PC-9 (cell line): Measurements from ENCODE around the gene KREMEN1. TPM values are rescaled to one million over a fixed set of nuclear protein-coding genes. Genes with fewer than 3 reads are reported as not detected.

Source experiments
- BruUV-seq: library from RNA; stranded (reverse); fragments of 400-500 nt; replicated peaks from 2 replicates; lab custom pipeline; 2021; lab: Mats Ljungman, UMichigan
- CTCF ChIA-PET: fragments of 300-600 bp; sonication (Branson Sonifier 250); formaldehyde crosslinking; loops from one replicate; lab custom pipeline; 2022; ENCODE audit warnings: antibody characterized with exemption; lab: Charles Lee
- POLR2A ChIA-PET: fragments of 300-600 bp; sonication (Branson Sonifier 250); formaldehyde crosslinking; loops from one replicate; lab custom pipeline; 2022; ENCODE audit warnings: antibody characterized with exemption; ENCODE audit not compliant: unreplicated experiment; lab: Charles Lee
- DNase-seq, 2 experiments: peaks; one replicate each; pipeline versions ENCODE4 v3.0.0 to v3.0.0-alpha.2; 2015 to 2022; ENCODE audit warnings: mixed read lengths in 1 of 2
- H2AFZ ChIP-seq: fragments of 200-600 bp; sonication (generic); 2 replicates; pipeline ENCODE4 v1.8.1; 2017; ENCODE audit warnings: antibody characterized with exemption
- H3F3A ChIP-seq: fragments of 200-600 bp; sonication (generic); 2 replicates; pipeline ENCODE4 v1.8.1; 2017; ENCODE audit warnings: antibody characterized with exemption, mild to moderate bottlenecking, low read depth; ENCODE audit not compliant: insufficient read depth
- H3K27ac ChIP-seq: fragments of 200-600 bp; sonication (generic); 2 replicates; pipeline ENCODE4 v1.6.1; 2016; ENCODE audit warnings: mixed run types
- H3K27me3 ChIP-seq: fragments of 200-600 bp; sonication (generic); 2 replicates; pipeline ENCODE4 v1.6.1; 2016; ENCODE audit warnings: low read depth, mixed run types; ENCODE audit not compliant: insufficient read depth
- H3K36me3 ChIP-seq: fragments of 200-600 bp; sonication (generic); 2 replicates; pipeline ENCODE4 v1.6.1; 2016; ENCODE audit warnings: low read depth, mixed run types
- H3K4me1 ChIP-seq: fragments of 200-600 bp; sonication (generic); replicated peaks from 2 replicates; pipeline ENCODE4 v1.6.1; 2016; ENCODE audit warnings: mixed run types; ENCODE audit not compliant: insufficient read depth
- H3K4me2 ChIP-seq: fragments of 200-600 bp; sonication (generic); 2 replicates; pipeline ENCODE4 v1.6.1; 2017; ENCODE audit warnings: mixed run types
- H3K4me3 ChIP-seq: fragments of 200-600 bp; sonication (generic); 2 replicates; pipeline ENCODE4 v1.6.1; 2016; ENCODE audit warnings: mixed run types
- H3K79me2 ChIP-seq: fragments of 200-600 bp; sonication (generic); 2 replicates; pipeline ENCODE4 v1.6.1; 2017; ENCODE audit warnings: low read depth, mixed run types
- H3K9me2 ChIP-seq: fragments of 200-600 bp; sonication (generic); 2 replicates; pipeline ENCODE4 v1.8.1; 2017; ENCODE audit warnings: mild to moderate bottlenecking; ENCODE audit not compliant: insufficient read depth
- H3K9me3 ChIP-seq: fragments of 200-600 bp; sonication (generic); 2 replicates; pipeline ENCODE4 v1.8.1; 2016; ENCODE audit warnings: low read depth; ENCODE audit not compliant: insufficient read depth
- H4K20me1 ChIP-seq: fragments of 200-600 bp; sonication (generic); 2 replicates; pipeline ENCODE4 v1.8.1; 2017; ENCODE audit not compliant: insufficient read depth
- CTCF ChIP-seq: fragments of 200-600 bp; sonication (generic); conservative IDR thresholded peaks from 2 replicates; pipeline ENCODE4 v1.6.1; 2017; ENCODE audit warnings: mixed run types, antibody characterized with exemption, mild to moderate bottlenecking, moderate library complexity
- EZH2 ChIP-seq: fragments of 200-600 bp; sonication (generic); IDR thresholded peaks from 2 replicates; pipeline ENCODE4 v1.8.0; 2017; ENCODE audit warnings: antibody characterized with exemption, low read depth
- intact Hi-C: fragments of 100-400 bp; cut with micrococcal nuclease; formaldehyde crosslinking; loops from one replicate; pipeline ENCODE4 v1.10.0; 2022; ENCODE audit not compliant: unreplicated experiment
- total RNA-seq: library from RNA; stranded (reverse); gene quantifications from 2 replicates; pipeline ENCODE4 v1.2.3, GENCODE V29; 2021

The KREMEN1 gene
- total RNA-seq, 1 experiment from 2014 or later, result 6.1 TPM

GRCh38 chr22:29128891-29129807 is 56.3 kb downstream of the KREMEN1 start:
- no peak overlapping the region for H3K4me3 ChIP-seq
- DNase-seq, result no peak
- H3K36me3 ChIP-seq, result no peaks in the 10 kb centered on the region
- H3K79me2 ChIP-seq, result no peaks in the 10 kb centered on the region
- no peaks in the 10 kb centered on the region for H4K20me1 ChIP-seq
- no peaks in the 10 kb centered on the region for H3K4me1 ChIP-seq
- intact Hi-C loops, result no loop called here
- no TSS peak for BruUV-seq
- H3K9me3 ChIP-seq, result no peaks in the 10 kb centered on the region
- no peak overlapping the region for H3K27ac ChIP-seq
- ChIA-PET POLR2A (interaction anchor here (0.6 kb wide), 1 partner anchor 388 kb away, joined by 3 read pairs; no protein-coding TSS in a partner anchor), CTCF (no interaction called here)
- no peaks in the 10 kb centered on the region for H3K27me3 ChIP-seq
- H3K4me2 ChIP-seq, result no peak overlapping the region
- H2AFZ ChIP-seq, result no peak overlapping the region
- TF ChIP-seq CTCF, result no peak
- no peak for TF ChIP-seq EZH2
- H3K9me2 ChIP-seq, result no peaks in the 10 kb centered on the region
- H3F3A ChIP-seq, result no peaks in the 10 kb centered on the region

- CTCF ChIA-PET, result no interaction called here
Measured at GRCh38 chr22:29129808-29130140, 56.9 kb downstream of the KREMEN1 start.

GRCh38 chr22:29130476-29130875 is 57.6 kb downstream of the KREMEN1 start:
- DNase-seq, result no peak
- Histone ChIP-seq H3K27ac (no peak overlapping the region), H3K4me3 (no peak overlapping the region), H3K79me2 (no peaks in the 10 kb centered on the region), H3F3A (no peaks in the 10 kb centered on the region), H4K20me1 (no peaks in the 10 kb centered on the region), H3K4me1 (no peaks in the 10 kb centered on the region), H3K9me2 (no peaks in the 10 kb centered on the region), H3K36me3 (no peaks in the 10 kb centered on the region), H2AFZ (no peak overlapping the region), H3K27me3 (no peaks in the 10 kb centered on the region), H3K4me2 (no peak overlapping the region), H3K9me3 (no peaks in the 10 kb centered on the region)
- ChIA-PET POLR2A (no interaction called here), CTCF (no interaction called here)
- no peak for TF ChIP-seq CTCF
- no peak for TF ChIP-seq EZH2
- intact Hi-C loops, result no loop called here
- no TSS peak for BruUV-seq

More at GRCh38 chr22:29129808-29130140, 56.9 kb downstream of the KREMEN1 start:
- POLR2A ChIA-PET, result interaction anchor here (0.6 kb wide), 1 partner anchor 389 kb away, joined by 3 read pairs; no protein-coding TSS in a partner anchor
- Histone ChIP-seq H3K4me2 (no peak overlapping the region), H2AFZ (no peak overlapping the region), H3K9me3 (no peaks in the 10 kb centered on the region), H3K9me2 (no peaks in the 10 kb centered on the region), H3K27ac (no peak overlapping the region), H3K4me3 (no peak overlapping the region), H3K36me3 (no peaks in the 10 kb centered on the region), H4K20me1 (no peaks in the 10 kb centered on the region), H3F3A (no peaks in the 10 kb centered on the region), H3K79me2 (no peaks in the 10 kb centered on the region), H3K4me1 (no peaks in the 10 kb centered on the region), H3K27me3 (no peaks in the 10 kb centered on the region)
- no peak for DNase-seq
- intact Hi-C loops, result no loop called here
- TF ChIP-seq CTCF, result no peak
- no peak for TF ChIP-seq EZH2
- BruUV-seq, result no TSS peak
